Measurements from ENCODE around the gene RPLP2.
A peak's percentile ranks its signal among the peaks of the same experiment; 100 is the strongest.

The RPLP2 gene

GRCh38 chr11:841981-842369 lies 32.2 kb downstream of the RPLP2 start:
- peak overlapping the region; percentile 98 for H3K4me2 ChIP-seq
- peaks cover 72% of the 10 kb centered on the region for H4K20me1 ChIP-seq
- TF ChIP-seq Cebpa-rat (IDR thresholded peaks at IDR 0.05): no peak
- H3K27me3 ChIP-seq: no peaks in the 10 kb centered on the region
- H3K4me3 ChIP-seq: peak overlapping the region; percentile 82
- no peaks in the 10 kb centered on the region for H3K9me3 ChIP-seq
- peak overlapping the region; percentile 100 for H3K27ac ChIP-seq
- H3K9ac ChIP-seq: peak overlapping the region; percentile 98
- peaks cover 41% of the 10 kb centered on the region for H3K36me3 ChIP-seq
- peaks cover 54% of the 10 kb centered on the region for H3K4me1 ChIP-seq

DNA sequence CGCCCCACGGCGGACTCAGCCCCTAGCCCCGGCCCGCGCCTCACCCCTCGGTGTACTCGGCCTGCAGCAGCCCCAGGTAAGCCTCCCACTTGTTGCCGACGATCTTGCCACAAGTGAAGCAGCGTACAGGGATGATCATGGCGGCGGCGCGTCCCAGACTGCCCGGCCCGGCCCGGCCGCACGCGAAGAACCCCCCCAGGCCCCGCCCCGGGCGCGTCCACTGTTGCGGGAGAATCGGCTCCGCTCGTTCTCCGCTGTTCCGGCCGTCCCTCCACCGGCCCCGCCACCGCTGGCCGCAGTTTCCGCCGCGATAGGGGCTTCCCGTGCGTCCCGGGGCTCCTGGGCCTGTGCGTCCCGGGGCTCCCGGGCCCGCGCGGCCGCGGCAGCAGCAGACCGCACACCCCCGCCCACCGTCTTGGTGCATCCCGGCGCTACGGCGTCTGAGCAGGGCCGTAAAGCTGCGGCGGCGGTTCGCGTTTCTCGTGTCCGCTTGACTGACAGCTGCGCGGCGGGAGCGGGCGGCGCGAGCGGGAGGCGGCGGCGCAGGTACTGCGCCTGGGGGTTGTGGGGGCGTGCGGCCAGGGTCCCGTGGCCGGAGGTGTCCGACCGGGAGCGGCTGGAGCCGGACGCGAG lies 32.7 kb downstream of the RPLP2 start, which contains the start of the genes POLR2L and TSPAN4:
Gene POLR2L, minus strand, starts transcription at position 160 of the 633 bp plus-strand sequence. Its CDS starts 21 bp downstream, at position 139.
Gene TSPAN4, plus strand, starts transcription at position 483 of the 633 bp plus-strand sequence. CDS start 7,453 bp downstream, outside the sequence.
- H3K4me3 ChIP-seq: peak within 1 kb of the TSS; percentile 82
- H3K4me2 ChIP-seq: peak within 1 kb of the TSS; percentile 98
- TF ChIP-seq Cebpa-rat (IDR thresholded peaks at IDR 0.05): no peak
- peaks cover 58% of the 10 kb centered on the region for H3K4me1 ChIP-seq
- H3K9ac ChIP-seq: peak within 1 kb of the TSS; percentile 98
- peaks cover 71% of the 10 kb centered on the region for H4K20me1 ChIP-seq
- H3K36me3 ChIP-seq: peaks cover 36% of the 10 kb centered on the region
- peak within 1 kb of the TSS; percentile 100 for H3K27ac ChIP-seq
- H3K27me3 ChIP-seq: no peaks in the 10 kb centered on the region
- H3K9me3 ChIP-seq: no peaks in the 10 kb centered on the region

- peak overlapping the region; percentile 82 for H3K4me3 ChIP-seq
- no peaks in the 10 kb centered on the region for H3K27me3 ChIP-seq
- peaks cover 69% of the 10 kb centered on the region for H4K20me1 ChIP-seq
- H3K4me2 ChIP-seq: peak overlapping the region; percentile 98
- H3K4me1 ChIP-seq: peaks cover 60% of the 10 kb centered on the region
- peaks cover 30% of the 10 kb centered on the region for H3K36me3 ChIP-seq
- H3K27ac ChIP-seq: peak overlapping the region; percentile 100
- peak overlapping the region; percentile 98 for H3K9ac ChIP-seq
- TF ChIP-seq Cebpa-rat (IDR thresholded peaks at IDR 0.05): no peak
- no peaks in the 10 kb centered on the region for H3K9me3 ChIP-seq
Measured at GRCh38 chr11:843086-843734, 33.4 kb downstream of the RPLP2 start.

- Histone ChIP-seq H3K4me3 (peak overlapping the region; percentile 82), H3K27ac (peak overlapping the region; percentile 100), H3K9ac (peak overlapping the region; percentile 98)
Measured at GRCh38 chr11:843818-844692, 34.3 kb downstream of the RPLP2 start.

DNA sequence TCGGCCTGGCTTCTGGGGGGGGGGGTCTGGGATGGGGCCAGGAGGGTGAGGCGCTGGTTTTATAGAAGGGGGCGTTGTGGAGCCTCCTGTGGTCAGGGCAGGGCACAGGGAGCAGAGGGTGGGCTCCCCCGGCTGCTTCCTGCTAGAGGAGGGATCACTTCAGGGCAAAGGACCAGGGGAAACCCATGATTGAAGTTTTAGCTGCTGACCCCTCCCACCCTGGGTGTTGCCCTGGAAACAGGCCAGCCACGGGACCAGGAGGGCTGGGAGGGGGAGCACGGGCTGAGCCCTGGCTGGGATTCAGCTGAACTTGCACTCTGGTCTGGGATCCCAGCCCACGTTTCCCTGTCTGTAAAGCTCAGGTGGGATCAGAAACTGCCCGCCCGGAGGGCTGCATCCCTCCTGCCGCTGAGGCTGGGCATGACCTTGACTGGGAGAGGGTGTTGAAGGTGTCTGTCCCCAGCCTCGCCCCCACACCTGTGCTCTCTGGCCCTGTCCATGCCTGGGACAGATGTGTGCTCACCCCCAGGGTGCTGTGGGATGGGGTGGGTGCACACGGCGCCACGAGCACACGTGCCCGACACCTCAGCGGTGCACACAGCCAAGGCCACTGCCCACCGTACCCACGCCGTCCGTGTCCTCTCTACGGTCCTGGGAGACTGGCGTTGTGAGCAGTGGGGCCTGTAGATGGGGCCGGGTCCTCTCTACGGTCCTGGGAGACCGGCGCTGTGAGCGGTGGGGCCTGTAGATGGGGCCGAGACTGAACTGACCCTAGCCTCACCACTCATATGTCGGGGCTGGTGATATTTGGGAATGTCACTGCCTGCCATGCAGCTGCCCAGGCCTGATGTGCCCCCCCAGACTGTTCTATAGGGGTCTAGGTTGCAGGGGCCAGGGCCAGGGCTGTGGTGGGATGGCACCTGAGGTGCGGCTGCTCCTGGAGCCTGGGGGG lies 35.2 kb downstream of the RPLP2 start:
- H3K9me3 ChIP-seq: no peaks in the 10 kb centered on the region
- peaks cover 73% of the 10 kb centered on the region for H3K4me1 ChIP-seq
- no peaks in the 10 kb centered on the region for H3K27me3 ChIP-seq
- peak overlapping the region; percentile 98 for H3K4me2 ChIP-seq
- peak overlapping the region; percentile 59 for H3K9ac ChIP-seq
- TF ChIP-seq Cebpa-rat (IDR thresholded peaks at IDR 0.05): no peak
- H3K4me3 ChIP-seq: 0 out of 2 replicates have a peak overlapping the region, but pooled peaks have one; percentile 18
- H3K36me3 ChIP-seq: peaks cover 12% of the 10 kb centered on the region
- peak overlapping the region; percentile 66 for H3K27ac ChIP-seq
- peaks cover 66% of the 10 kb centered on the region for H4K20me1 ChIP-seq

More at GRCh38 chr11:843818-844692, 34.3 kb downstream of the RPLP2 start:
- Histone ChIP-seq H3K4me1 (peaks cover 69% of the 10 kb centered on the region), H3K36me3 (peaks cover 21% of the 10 kb centered on the region), H3K9me3 (no peaks in the 10 kb centered on the region), H4K20me1 (peaks cover 70% of the 10 kb centered on the region), H3K4me2 (peak overlapping the region; percentile 98), H3K27me3 (no peaks in the 10 kb centered on the region)
- no peak for TF ChIP-seq Cebpa-rat (IDR thresholded peaks at IDR 0.05)

- Histone ChIP-seq H4K20me1 (peaks cover 66% of the 10 kb centered on the region), H3K27me3 (no peaks in the 10 kb centered on the region), H3K4me1 (peaks cover 76% of the 10 kb centered on the region), H3K4me2 (peak overlapping the region; percentile 98), H3K9ac (peak overlapping the region; percentile 59; the same call in 1 of the 2 replicates), H3K36me3 (peaks cover 2% of the 10 kb centered on the region), H3K9me3 (no peaks in the 10 kb centered on the region), H3K4me3 (no peak overlapping the region), H3K27ac (peak overlapping the region; percentile 66)
- no peak for TF ChIP-seq Cebpa-rat (IDR thresholded peaks at IDR 0.05)
Measured at GRCh38 chr11:845872-846495, 36.2 kb downstream of the RPLP2 start.

- Histone ChIP-seq H4K20me1 (peaks cover 66% of the 10 kb centered on the region), H3K9me3 (no peaks in the 10 kb centered on the region), H3K9ac (peak overlapping the region; percentile 59; the same call in 1 of the 2 replicates), H3K4me1 (peaks cover 76% of the 10 kb centered on the region), H3K36me3 (no peaks in the 10 kb centered on the region), H3K27ac (peak overlapping the region; percentile 66; the same call in 1 of the 2 replicates), H3K4me2 (peak overlapping the region; percentile 98), H3K27me3 (no peaks in the 10 kb centered on the region), H3K4me3 (no peak overlapping the region)
- TF ChIP-seq Cebpa-rat (IDR thresholded peaks at IDR 0.05): no peak
Measured at GRCh38 chr11:846496-847098, 36.8 kb downstream of the RPLP2 start.

- TF ChIP-seq Cebpa-rat (IDR thresholded peaks at IDR 0.05): no peak
- Histone ChIP-seq H3K4me3 (no peak overlapping the region), H3K4me2 (peak overlapping the region; percentile 98), H3K36me3 (no peaks in the 10 kb centered on the region), H3K9me3 (no peaks in the 10 kb centered on the region), H3K27ac (peak overlapping the region; percentile 13; the same call in 1 of the 2 replicates), H4K20me1 (peaks cover 69% of the 10 kb centered on the region), H3K4me1 (peaks cover 84% of the 10 kb centered on the region), H3K9ac (no peak overlapping the region), H3K27me3 (no peaks in the 10 kb centered on the region)
Measured at GRCh38 chr11:847876-848275, 38.1 kb downstream of the RPLP2 start.

Data from BLaER1 (cell line).